HepG2 (cell line): ENCODE results near the gene KLKB1. TPM values are rescaled to one million over a fixed set of nuclear protein-coding genes. Genes with fewer than 3 reads are reported as not detected.

Experiments
- ATAC-seq: fragments of 200-7000 bp; cut with Tn5 transposase; 3 replicates; pipeline ENCODE4 v1.9.1; 2020; ENCODE audit warnings: mild to moderate bottlenecking, moderate library complexity
- BruUV-seq: library from RNA; stranded (reverse); fragments of 400-500 nt; replicated peaks from 2 replicates; lab custom pipeline; 2021; lab: Mats Ljungman, UMichigan
- CTCF ChIA-PET: fragments of 300-600 bp; formaldehyde crosslinking; extraction: SDS; loops from one replicate; lab custom pipeline; 2021; ENCODE audit warnings: low total read pairs, inconsistent platforms, low intra/inter-chr PET ratio; lab: Yijun Ruan, JAX
- POLR2A ChIA-PET: fragments of 350-600 bp; sonication (Branson Sonifier 250); formaldehyde crosslinking; loops from one replicate; lab custom pipeline; 2020; ENCODE audit warnings: antibody characterized with exemption, inconsistent platforms; lab: Yijun Ruan, JAX
- DNase-seq: peaks from one replicate; pipeline ENCODE4 v3.0.0-alpha.2; 2015; ENCODE audit warnings: low spot score
- FAIRE-seq: peaks from 3 replicates; lab custom pipeline; 2011; peaks lifted over from hg19 to GRCh38; lab: Jason Lieb, UNC
- H2AFZ ChIP-seq: one replicate; pipeline ENCODE4 v1.6.1; 2011; ENCODE audit warnings: low read length, inconsistent platforms
- H3K27ac ChIP-seq: fragments of 300-600 bp; 3 replicates; pipeline ENCODE4 v1.8.0; 2011; ENCODE audit warnings: mixed run types, mild to moderate bottlenecking, mixed read lengths, low read length, inconsistent platforms; ENCODE audit not compliant: insufficient read depth; ENCODE audit errors: extremely low read length
- H3K27me3 ChIP-seq, 2 experiments: fragments of 200-600 bp in 1 of 2; 2 replicates in 1 of 2; 3 replicates in 1 of 2; pipeline versions ENCODE4 v1.6.0 to v1.8.0; 2011; ENCODE audit warnings: low read length in 2 of 2, mild to moderate bottlenecking in 2 of 2, moderate library complexity in 2 of 2, inconsistent platforms in 1 of 2; ENCODE audit not compliant: insufficient read depth in 2 of 2, control insufficient read depth in 1 of 2
- H3K36me3 ChIP-seq, 2 experiments: fragments of 200-600 bp in 1 of 2; replicated peaks in 1 of 2; 2 replicates in 1 of 2; 3 replicates in 1 of 2; pipeline versions ENCODE4 v1.5.1 to v1.8.0; 2011; ENCODE audit warnings: low read length in 2 of 2, inconsistent platforms in 1 of 2; ENCODE audit not compliant: insufficient read depth in 2 of 2, control insufficient read depth in 1 of 2
- H3K4me1 ChIP-seq: 2 replicates; pipeline ENCODE4 v1.5.1; 2012; ENCODE audit warnings: low read length, inconsistent platforms; ENCODE audit not compliant: insufficient read depth
- H3K4me2 ChIP-seq: 2 replicates; pipeline ENCODE4 v1.6.0; 2011; ENCODE audit warnings: low read depth, low read length, inconsistent platforms
- H3K4me3 ChIP-seq, 3 experiments: fragments of 200-600 bp in 1 of 3; sonication (generic), shearing (Covaris generic) in 1 of 3; replicated peaks in 1 of 3; 2 replicates each; pipeline ENCODE4 v1.5.1; 2011 to 2016; ENCODE audit warnings: low read length in 3 of 3, inconsistent platforms in 2 of 3, low read depth in 2 of 3, mild to moderate bottlenecking in 2 of 3, control low read depth in 1 of 3, mixed read lengths in 1 of 3; ENCODE audit not compliant: insufficient read depth in 1 of 3
- H3K79me2 ChIP-seq: one replicate; pipeline ENCODE4 v1.6.1; 2011; ENCODE audit warnings: low read length, inconsistent platforms; ENCODE audit not compliant: insufficient read depth
- H3K9ac ChIP-seq: 2 replicates; pipeline ENCODE4 v1.6.0; 2011; ENCODE audit warnings: mild to moderate bottlenecking, low read depth, low read length, inconsistent platforms; ENCODE audit not compliant: insufficient read depth
- H3K9me3 ChIP-seq: 2 replicates; pipeline ENCODE4 v1.5.1; 2012; ENCODE audit warnings: mild to moderate bottlenecking, low read length
- H4K20me1 ChIP-seq: 2 replicates; pipeline ENCODE4 v1.6.0; 2011; ENCODE audit warnings: inconsistent platforms, mild to moderate bottlenecking, low read length, moderate library complexity; ENCODE audit not compliant: insufficient read depth
- ATF5 ChIP-seq: sonication (generic); formaldehyde crosslinking; IDR thresholded peaks from 2 replicates; pipeline ENCODE4 v1.4.0; 2020; ENCODE audit warnings: mild to moderate bottlenecking, low read depth, missing genetic modification reagents
- GFI1 ChIP-seq: sonication (generic); formaldehyde crosslinking; IDR thresholded peaks from 2 replicates; pipeline ENCODE4 v1.5.0; 2020; ENCODE audit warnings: missing genetic modification reagents, mild to moderate bottlenecking, borderline replicate concordance
- GPN1 ChIP-seq: sonication (generic); formaldehyde crosslinking; IDR thresholded peaks from 2 replicates; pipeline ENCODE4 v1.5.1; 2020; ENCODE audit warnings: missing genetic modification reagents, borderline replicate concordance
- KMT2B ChIP-seq: IDR thresholded peaks from 2 replicates; pipeline ENCODE4 v1.6.1; 2016; ENCODE audit warnings: missing genetic modification reagents, missing compliant biosample characterization
- NBN ChIP-seq: fragments of 450-650 bp; conservative IDR thresholded peaks from 2 replicates; pipeline ENCODE4 v1.6.1; 2017
- NR1H2 ChIP-seq: sonication (generic); formaldehyde crosslinking; IDR thresholded peaks from 2 replicates; pipeline ENCODE4 v1.8.1; 2022; ENCODE audit warnings: low read depth, missing genetic modification reagents, borderline replicate concordance
- PRDM15 ChIP-seq: sonication (generic); formaldehyde crosslinking; IDR thresholded peaks from 2 replicates; pipeline ENCODE4 v1.4.0; 2020; ENCODE audit warnings: missing genetic modification reagents
- PRMT3 ChIP-seq: sonication (generic); formaldehyde crosslinking; IDR thresholded peaks from 2 replicates; pipeline ENCODE4 v1.8.1; 2022; ENCODE audit warnings: low read depth, mild to moderate bottlenecking, moderate library complexity, missing genetic modification reagents, borderline replicate concordance
- SOX13 ChIP-seq, 3 experiments: fragments of 450-650 bp in 1 of 3; sonication (generic) in 1 of 3; formaldehyde crosslinking in 1 of 3; IDR thresholded peaks in 2 of 3; conservative IDR thresholded peaks in 1 of 3; 2 replicates each; pipeline versions ENCODE4 v1.5.0 to v1.6.1; 2016 to 2020; ENCODE audit warnings: antibody characterized with exemption in 1 of 3, mild to moderate bottlenecking in 1 of 3, missing compliant biosample characterization in 1 of 3, missing genetic modification reagents in 1 of 3, moderate library complexity in 1 of 3
- ZNF317 ChIP-seq: sonication (generic); formaldehyde crosslinking; IDR thresholded peaks from 2 replicates; pipeline ENCODE4 v1.5.0; 2020; ENCODE audit warnings: mild to moderate bottlenecking, missing genetic modification reagents
- ZNF557 ChIP-seq: sonication (generic); formaldehyde crosslinking; IDR thresholded peaks from 2 replicates; pipeline ENCODE4 v1.4.0; 2020; ENCODE audit warnings: missing genetic modification reagents
- ZSCAN20 ChIP-seq: sonication (generic); formaldehyde crosslinking; IDR thresholded peaks from 2 replicates; pipeline ENCODE4 v1.4.0; 2020; ENCODE audit warnings: missing genetic modification reagents, mild to moderate bottlenecking, borderline replicate concordance
- WGBS: methylation state at CpG from one replicate; pipeline ENCODE4 v1.1.6; 2017; ENCODE audit warnings: low lambda C conversion rate; 5-methylcytosine and 5-hydroxymethylcytosine counted together
- in situ Hi-C: cut with HindIII; loops from 2 replicates; pipeline ENCODE4 v1.10.0; 2017; ENCODE audit warnings: low pct_unique_long_range_greater_than_20kb; ENCODE audit not compliant: extremely low pct_ligation_motif_present
- intact Hi-C: fragments of 100-400 bp; cut with micrococcal nuclease; formaldehyde crosslinking; loops from one replicate; pipeline ENCODE4 v1.10.0; 2022; ENCODE audit not compliant: unreplicated experiment
- polyA plus RNA-seq, 8 experiments: library from polyadenylated mRNA; depleted of rRNA in 3 of 8; stranded (reverse) in 7 of 8; unstranded in 1 of 8; fragments of >200 nt; fragmentation: Illumina TruSeq in 4 of 8; extraction: Trizol in 4 of 8; gene quantifications; 2 replicates each; pipeline versions ENCODE4 v1.2.1 to v1.2.3, GENCODE V29; 2011 to 2016; ENCODE audit warnings: low read depth in 4 of 8, missing spikeins in 1 of 8, mixed read lengths in 1 of 8; ENCODE audit not compliant: insufficient read depth in 1 of 8
- total RNA-seq, 5 experiments: library from RNA; depleted of rRNA; stranded (reverse); fragments of >200 nt; fragmentation: Illumina TruSeq; extraction: Trizol; gene quantifications; 2 replicates each; pipeline ENCODE4 v1.2.3, GENCODE V29; 2016; ENCODE audit warnings: low read depth in 1 of 5

KLKB1 gene
- total and polyA plus RNA-seq, 2 of the 13 experiments (the other 11 are each of a cell fraction or from before 2014, with no cell fraction given): 0.26 to 0.49 TPM

GRCh38 chr4:186205156-186205555 lies 22.2 kb upstream of the KLKB1 start:
- no peak overlapping the region for H3K4me2 ChIP-seq
- POLR2A ChIA-PET: no interaction called here
- intact Hi-C loops: no loop called here
- H3K4me3 ChIP-seq: no peak overlapping the region
- WGBS: 71% methylated on average over 8 of the region's 8 CpGs
- BruUV-seq: no TSS peak
- no peaks in the 10 kb centered on the region for H3K79me2 ChIP-seq
- DNase-seq (no peak), FAIRE-seq (no peak), ATAC-seq (no peak)
- H2AFZ ChIP-seq: no peak overlapping the region
- CTCF ChIA-PET: no interaction called here
- H3K4me1 ChIP-seq: 0 out of 2 replicates have a peak, but pooled peaks cover 5% of the 10 kb centered on the region
- TF ChIP-seq ZSCAN20 (CRISPR knock-in tag): no peak
- no peak for TF ChIP-seq NBN
- TF ChIP-seq GPN1 (CRISPR knock-in tag): no peak
- TF ChIP-seq SOX13 (IDR thresholded peaks at IDR 0.05): no peak
- no peak for TF ChIP-seq SOX13 (CRISPR knock-in tag; conservative IDR thresholded peaks at IDR 0.05 in 1 of 2, IDR thresholded peaks at IDR 0.05 in 1 of 2)
- no peak for TF ChIP-seq GFI1 (CRISPR knock-in tag)
- no peak for TF ChIP-seq ATF5 (CRISPR knock-in tag)
- TF ChIP-seq NR1H2 (CRISPR knock-in tag): no peak
- TF ChIP-seq ZNF557 (CRISPR knock-in tag): no peak
- no peak for TF ChIP-seq ZNF317 (CRISPR knock-in tag)
- no peak for TF ChIP-seq PRDM15
- TF ChIP-seq KMT2B (CRISPR knock-in tag): no peak
- TF ChIP-seq PRMT3 (CRISPR knock-in tag): no peak
- H3K27ac ChIP-seq: no peak overlapping the region
- no peaks in the 10 kb centered on the region for H3K27me3 ChIP-seq
- H3K9ac ChIP-seq: no peak overlapping the region
- in situ Hi-C loops: no loop called here
- peaks cover 9% of the 10 kb centered on the region; the same call in 1 of the 2 replicates for H3K9me3 ChIP-seq
- no peaks in the 10 kb centered on the region for H3K36me3 ChIP-seq
- H4K20me1 ChIP-seq: no peaks in the 10 kb centered on the region
